ENCODE measurements around the gene SMARCE1.

SMARCE1 gene

DNA sequence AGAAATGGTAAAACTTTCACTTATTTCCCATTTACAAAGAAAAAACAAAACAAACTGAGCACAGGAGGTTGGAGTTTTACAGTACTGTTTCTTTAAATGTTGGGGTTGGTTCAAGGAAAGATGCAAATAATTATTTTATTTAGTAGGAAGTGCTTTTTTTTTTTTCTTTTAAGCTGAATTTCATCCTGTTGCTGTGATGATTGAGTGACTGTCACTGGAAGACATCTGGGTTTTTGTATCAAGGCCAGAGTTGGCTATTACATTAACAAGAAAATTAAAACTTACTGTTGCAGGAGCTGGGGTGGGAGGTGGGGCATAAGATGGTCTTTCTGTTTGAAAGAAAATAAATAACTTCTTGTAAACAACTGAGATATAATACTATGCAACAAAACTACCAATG, 2.3 kb downstream of the SMARCE1 start:
- DNase-seq, result no peak

DNA sequence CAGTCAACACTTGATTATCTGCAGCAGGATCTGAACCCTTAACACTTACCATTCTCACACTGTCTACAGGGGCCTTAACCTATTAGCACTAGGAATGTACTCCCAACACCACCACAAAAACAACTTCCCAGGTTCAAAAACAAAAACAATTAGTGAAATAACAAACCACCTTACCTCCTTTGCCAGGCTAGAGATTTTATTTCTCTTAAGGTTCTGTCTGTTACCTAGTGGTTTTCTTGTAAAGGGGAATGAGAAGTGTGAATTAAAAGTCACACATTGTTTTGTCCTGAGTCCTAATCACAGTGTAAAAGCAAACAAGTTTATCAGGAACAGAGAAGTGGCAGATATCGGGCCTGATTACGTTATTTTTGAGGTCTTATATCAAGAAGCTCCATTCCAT, 9.7 kb downstream of the SMARCE1 start:
- DNase-seq, result no peak

DNA sequence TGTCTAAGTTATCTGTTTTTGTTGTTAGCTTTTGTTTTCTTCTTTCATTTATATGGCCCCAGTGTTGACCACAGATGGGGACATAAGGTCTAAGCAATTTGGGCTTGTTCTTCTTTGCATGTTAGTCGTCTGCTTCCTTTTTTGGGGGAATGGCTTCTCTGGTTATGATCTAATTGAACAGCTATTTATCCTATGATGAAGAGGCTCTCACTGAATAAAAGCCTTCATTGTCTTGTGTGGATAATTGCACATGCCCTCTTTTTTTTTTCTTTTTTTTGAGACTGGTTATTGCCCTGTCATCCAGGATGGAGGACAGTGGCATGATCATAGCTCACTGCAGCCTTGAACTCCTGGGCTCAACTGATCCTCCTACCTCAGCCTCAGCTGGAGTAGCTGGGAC, 13.7 kb downstream of the SMARCE1 start:
- no peak for DNase-seq

GRCh38 chr17:40632216-40632615, 15.4 kb downstream of the SMARCE1 start:
- no peak for DNase-seq

- no peak for DNase-seq
Measured at GRCh38 chr17:40629842-40630241, 17.8 kb downstream of the SMARCE1 start.

- DNase-seq, result no peak
Measured at GRCh38 chr17:40625311-40625710, 22.3 kb downstream of the SMARCE1 start.

DNA sequence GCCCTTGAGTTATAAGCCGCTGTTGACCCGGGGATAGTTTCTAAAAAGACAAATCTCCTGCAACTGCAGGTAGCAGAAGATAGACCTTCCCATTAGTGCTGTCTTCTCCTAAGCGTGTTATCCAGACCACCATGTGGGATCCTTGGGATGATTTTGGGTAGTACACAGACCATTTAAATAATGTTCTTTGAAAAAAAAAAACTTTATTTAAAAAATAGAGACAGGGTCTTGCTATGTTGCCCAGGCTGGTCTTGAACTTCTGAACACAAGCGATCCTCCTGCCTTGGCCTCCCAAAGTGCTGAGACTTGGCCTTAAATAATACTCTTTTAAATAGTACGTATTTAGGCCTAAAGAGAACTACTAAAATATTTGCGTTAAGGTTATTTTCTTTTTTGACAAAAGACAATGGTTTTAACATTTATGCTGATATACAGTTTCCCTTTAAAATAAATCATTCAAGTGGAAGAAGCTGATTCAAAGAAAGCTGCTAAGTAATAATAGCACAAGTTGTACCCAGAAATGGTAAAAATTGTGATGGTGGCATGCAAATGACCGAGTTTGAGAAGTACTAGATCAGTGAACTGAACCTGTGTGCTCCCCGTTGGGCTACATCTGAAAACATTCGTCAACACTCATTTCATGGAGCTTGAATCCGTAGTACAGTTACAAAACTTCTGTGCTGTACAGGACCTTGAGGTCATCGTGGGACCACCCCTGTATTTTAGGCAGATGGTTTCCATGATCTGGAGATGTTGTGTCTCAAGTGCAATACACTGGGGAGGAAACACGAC, 24.0 kb downstream of the SMARCE1 start:
- DNase-seq, result no peak

DNA sequence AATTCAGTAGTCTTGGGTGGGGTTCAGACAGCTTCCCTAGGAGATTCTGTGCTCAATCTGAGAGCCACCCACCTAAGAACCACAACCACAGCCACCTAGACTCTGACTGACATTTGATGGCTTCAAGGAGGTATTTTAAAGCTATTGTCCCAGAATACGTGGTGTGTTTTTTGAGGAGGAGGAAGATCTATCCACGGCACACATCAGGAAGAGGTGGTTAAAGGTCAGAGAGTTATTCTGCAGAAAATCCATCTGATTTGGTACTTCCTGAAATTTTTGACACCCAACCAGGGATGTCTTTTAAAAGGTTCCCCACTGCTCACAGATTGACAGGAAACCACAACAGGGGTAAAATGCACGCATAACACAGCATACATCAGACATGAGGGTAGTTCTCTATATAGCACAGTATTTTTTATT, 25.1 kb downstream of the SMARCE1 start:
- peak; percentile 48 for DNase-seq

DNA sequence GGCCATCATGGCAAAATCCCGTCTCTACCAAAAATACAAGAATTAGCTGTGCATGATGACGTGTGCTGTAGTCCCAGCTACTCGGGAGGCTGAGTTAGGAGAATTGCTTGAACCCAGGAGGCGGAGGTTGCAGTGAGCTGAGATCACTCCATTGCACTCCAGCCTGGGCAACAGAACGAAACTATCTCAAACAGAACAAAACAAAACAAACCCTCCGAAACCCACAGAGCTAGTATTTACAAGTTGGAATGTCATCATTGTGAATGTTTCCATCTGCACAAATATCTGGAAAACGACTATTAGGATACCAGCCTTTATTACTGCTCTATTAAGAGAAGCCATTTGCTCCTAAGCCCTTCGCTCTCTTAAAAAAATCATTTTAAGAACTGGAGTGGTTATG, 26.0 kb downstream of the SMARCE1 start:
- DNase-seq, result no peak

DNA sequence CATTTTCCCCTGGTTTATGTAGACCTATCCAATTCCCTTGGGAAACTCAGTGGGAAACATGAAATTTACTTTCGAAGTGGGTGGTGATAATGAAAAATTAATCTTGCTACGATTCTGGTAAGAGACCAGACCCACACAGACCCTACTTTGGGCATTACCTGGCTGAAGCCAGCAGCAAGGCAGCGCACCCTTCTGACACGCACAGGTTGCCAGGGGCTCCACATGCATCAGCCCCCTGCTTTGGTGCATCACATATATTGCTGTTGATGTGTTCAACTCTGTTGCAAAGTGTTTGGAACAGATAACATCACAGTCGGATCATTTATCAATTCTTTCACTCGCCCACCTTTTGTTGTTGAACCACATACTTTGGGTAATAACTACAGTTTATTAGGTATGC, 26.6 kb downstream of the SMARCE1 start:
- DNase-seq, result no peak

- no peak for DNase-seq
Measured at GRCh38 chr17:40618754-40619625, 28.6 kb downstream of the SMARCE1 start.

DNA sequence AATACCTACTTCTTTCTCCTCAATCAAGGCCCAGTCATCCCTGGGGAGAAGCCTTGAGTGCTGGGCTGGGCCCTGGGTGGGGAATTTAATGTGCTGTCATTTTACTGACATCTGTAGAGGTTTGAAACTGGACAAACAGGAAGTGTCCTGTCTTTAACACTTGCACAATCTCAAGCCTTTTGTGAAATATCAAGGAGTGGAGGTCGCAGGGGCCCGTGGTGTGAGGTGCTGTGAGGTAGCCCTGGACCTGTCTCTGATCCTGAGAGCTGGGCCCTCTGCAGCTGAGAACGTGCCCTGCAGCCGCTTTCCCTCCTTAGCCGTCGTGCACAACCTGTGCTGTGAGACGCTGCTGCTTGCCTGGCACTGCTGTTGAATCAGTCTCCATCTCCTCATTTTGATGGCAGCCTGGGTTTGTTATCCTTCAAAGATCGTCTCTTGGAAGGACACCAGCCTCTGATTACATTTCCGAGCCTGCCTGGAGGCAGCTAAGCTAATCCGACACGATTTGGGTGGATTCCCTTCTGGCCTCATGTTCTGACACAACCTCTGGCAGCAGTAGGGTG, 29.9 kb downstream of the SMARCE1 start:
- no peak for DNase-seq

GRCh38 chr17:40616592-40616991, 31.0 kb downstream of the SMARCE1 start:
- no peak for DNase-seq

DNA sequence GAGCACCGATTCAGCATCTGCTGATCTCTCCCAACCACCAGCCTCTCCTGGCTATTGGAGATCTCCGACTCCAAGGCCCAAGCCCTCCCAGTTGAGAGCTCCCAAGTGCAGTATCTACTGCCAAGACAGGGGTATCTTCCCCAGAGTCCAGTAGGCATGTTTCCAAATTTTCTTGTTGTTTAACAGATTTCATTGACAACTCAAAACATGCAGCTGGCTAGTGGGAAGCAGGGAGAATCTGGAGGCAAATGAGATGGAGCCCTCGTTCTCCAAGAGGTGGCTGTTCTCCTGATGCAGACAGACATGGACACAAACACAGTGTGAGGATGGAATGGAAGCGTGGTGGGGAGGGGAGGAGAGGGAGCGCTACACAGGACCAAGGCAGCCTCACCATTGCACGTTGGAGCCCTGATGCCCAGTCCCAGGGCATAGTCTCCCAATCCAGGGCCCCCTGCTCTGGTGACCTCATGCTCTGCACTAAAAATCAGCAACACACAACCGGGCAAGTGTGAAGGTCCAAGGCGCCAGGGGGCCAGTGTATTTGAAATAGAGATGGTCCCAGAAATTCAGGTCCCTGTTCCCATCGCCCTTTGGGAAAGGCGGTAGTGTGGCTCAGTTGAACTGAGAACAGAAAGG, 31.7 kb downstream of the SMARCE1 start:
- no peak for DNase-seq

DNA sequence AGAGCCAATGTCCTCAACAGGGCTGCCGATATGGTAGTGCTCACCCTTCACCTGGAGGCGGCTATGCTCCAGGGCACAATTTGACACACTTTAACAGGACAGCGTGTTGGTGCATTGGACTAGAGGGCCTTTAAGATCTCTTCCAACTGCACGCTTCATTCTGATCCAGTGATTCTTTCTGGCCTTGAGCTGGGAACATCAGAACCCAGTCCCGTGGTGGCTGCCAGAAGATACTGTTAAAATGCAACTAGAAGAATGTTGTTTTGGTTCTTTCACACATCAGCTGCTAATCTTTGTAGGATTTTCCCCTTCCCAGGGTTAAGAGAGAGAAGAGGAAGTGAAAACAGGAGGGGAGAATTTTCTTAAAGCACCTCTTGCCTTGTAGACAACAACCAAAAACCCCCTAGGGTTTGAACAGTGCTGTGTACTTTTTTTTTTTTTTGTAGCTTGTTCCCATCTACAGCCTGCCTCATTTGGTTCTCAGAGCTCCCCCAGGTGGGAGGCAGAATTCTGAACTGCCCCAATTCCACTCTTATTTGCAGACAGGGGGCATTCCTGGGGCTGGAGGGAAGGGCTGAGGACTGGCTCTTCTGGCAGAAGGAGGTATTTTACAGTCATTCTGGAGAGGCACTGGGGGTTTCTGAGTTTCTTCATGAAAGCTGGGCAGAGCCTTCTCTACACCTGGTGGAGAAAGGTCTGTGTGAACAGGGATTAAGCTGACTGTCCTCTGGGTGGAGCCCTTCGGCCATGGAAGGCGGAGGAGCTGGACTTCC, 32.4 kb downstream of the SMARCE1 start:
- DNase-seq, result peak; percentile 72

DNA sequence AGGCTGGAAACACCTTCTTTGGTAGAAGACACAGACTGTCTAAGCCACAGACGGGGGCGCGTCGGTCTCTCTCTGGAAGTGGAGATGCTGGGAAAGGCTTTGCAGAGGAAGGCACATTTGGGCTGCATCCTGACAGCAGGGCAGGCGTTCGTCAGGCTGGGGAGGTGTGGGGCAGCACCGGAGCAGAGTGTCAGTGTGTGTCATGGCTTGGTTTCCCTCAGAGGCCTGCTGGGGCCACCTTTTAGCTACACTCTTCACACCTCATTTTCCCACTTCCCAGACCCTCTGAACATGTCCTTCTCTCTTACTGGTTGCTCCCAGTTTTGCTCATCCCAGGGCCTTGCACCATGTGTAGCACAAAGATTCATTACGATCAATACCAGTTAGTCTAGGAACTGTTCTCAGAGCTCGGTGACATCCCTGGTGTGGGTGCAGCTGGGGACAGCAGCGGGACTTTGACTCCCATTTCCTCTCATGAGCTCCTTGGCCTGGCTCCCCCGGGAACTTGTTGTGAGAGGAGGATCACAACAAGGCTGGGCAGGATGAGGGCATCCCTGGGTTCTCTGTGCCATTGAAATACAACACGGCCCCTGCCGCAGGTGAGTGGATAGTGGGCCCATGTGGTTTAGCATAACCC, 33.1 kb downstream of the SMARCE1 start:
- DNase-seq, result no peak

- no peak for DNase-seq
Measured at GRCh38 chr17:40613467-40614154, 34.0 kb downstream of the SMARCE1 start.

DNA sequence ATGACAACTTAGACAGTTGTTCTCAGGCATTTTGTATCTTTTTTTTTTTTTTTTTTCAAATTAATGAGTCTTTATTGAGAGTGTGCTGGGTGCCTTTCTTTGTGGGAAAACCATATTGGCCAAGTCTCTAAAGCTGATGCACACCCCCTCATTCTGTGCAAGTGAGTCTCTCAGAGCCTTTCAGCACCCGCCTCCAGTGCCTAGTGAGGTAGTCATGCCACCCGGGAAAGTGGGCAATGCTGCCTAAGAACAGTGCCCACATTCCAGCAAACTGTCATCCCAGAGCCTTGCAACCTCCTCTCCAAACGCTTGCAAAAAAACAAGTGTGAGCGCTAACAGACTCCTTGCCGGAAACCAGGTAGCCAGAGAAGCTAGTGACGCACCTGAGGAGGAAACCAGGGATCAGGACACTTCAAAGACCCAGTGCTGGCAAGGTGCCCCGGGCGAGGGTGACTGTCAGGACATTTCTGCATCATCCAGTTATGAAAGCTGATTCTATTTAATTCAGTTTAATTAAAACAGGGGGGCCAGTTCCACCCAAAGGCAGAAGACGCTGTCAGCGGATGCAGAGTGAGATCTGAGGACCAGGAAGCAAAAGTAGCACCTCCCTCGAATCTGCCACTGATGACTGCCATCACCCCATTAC, 34.9 kb downstream of the SMARCE1 start:
- DNase-seq, result peak; percentile 87

DNA sequence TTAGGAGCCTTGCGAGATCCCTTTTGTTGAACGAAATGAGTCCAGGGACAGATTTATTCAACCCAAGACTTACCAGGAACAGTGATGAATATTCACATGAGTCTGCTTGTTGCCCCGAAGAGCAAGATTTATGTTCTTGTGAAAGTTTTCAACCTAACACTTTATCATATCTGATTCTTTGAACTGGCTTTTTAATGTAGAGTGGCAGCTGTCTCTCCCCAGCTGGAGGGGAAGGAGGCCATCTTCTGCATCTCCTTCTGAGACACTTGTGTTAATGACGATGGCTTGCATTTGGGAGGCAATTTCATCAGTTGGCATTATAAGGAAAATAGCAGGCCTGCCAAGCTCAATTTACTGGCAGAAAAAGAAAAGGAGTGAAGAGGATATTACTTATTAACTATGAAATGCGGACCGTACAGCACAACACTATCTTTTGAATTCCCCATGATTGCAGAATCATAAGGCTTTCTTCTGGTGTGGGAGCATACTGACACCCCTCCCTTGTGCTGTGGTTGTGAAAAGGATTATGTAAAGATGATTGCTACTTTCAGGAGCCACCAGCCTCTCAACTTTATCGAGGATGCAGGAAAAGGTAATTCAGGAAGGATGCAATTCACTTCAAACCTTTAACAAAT, 35.7 kb downstream of the SMARCE1 start:
- no peak for DNase-seq

DNA sequence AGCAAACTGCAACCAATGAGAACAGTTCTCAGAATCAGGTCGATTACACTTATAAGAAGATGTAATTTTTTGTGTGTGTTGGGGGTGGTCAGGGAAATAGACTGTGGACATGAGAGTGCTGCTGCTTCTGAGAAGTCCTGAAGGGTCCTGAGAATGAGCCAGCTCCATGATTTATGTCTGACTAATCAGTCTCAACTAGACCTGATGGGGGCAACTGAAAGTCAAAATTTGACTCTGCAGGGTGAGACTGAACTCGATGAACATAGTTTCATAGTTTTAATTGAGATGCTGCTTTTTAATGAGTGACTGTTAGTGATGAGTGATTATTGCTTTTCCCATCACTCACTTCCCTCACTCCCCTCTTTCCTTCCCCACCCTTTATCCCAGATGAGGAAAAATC, 37.3 kb downstream of the SMARCE1 start:
- DNase-seq, result no peak
